ENCODE data around the gene FARS2.

GRCh38 chr6:5644523-5645185, 383.3 kb downstream of the FARS2 start:
- no peak for TF ChIP-seq CTCF (IDR thresholded peaks at IDR 0.05; ENCODE audit: low read depth, low read length)
- TF ChIP-seq EZH2phosphoT487 (IDR thresholded peaks at IDR 0.05; ENCODE audit: low read depth): no peak

Measured in OCI-LY3 (cell line).